SK-N-SH treated with all-trans-retinoic acid at 6 μM for 48 hours (cell line): Measurements from ENCODE around the gene KRTAP1-5.

Source experiments
- TOX ChIP-seq: fragments of 250-450 bp; sonication (Bioruptor Pico); IDR thresholded peaks from 2 replicates; pipeline ENCODE4 v1.8.0; 2021; ENCODE audit warnings: mild to moderate bottlenecking, moderate library complexity, borderline replicate concordance
- ZFP3 ChIP-seq: fragments of 250-450 bp; sonication (Bioruptor Pico); IDR thresholded peaks from 2 replicates; pipeline ENCODE4 v1.5.0; 2020; ENCODE audit warnings: mild to moderate bottlenecking, moderate library complexity

DNA sequence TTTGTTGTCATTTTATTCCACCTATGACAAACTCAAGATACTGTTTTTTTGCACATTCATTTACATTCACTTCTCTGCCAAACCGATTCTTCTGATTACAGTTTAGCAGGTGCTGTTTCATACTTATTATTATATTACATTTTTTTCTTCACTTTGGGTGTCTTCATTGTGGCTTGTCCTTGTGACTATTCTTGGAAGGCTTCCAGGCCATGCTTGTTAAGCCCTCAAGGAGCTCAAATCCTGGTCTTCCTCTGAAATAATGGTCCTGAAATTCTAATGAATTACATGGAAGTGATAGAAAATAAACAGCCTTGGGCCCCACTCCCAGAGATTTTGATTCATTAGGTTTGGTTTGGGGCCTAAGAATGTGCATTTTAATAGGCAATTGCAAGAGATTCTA lies 37.3 kb upstream of the KRTAP1-5 start:
- TF ChIP-seq TOX (CRISPR knock-in tag), result no peak
- no peak for TF ChIP-seq ZFP3
